CD4-positive, alpha-beta T cell treated with Interleukin-6 at 100 ng/mL for 8 hours (primary cell): ENCODE data around the gene SCAPER.
"Not testable (repeated sequence)": the region's sequence is repeated elsewhere in the genome, so short reads cannot be mapped to it uniquely, and the experiment has no call there.

Experiments used
- DNase-seq: peaks from one replicate; pipeline ENCODE4 v3.0.0-alpha.2; 2020; ENCODE audit warnings: mixed read lengths, low spot score

The SCAPER gene

GRCh38 chr15:76321602-76322001 lies 583.5 kb downstream of the SCAPER start:
- no peak for DNase-seq

GRCh38 chr15:76321171-76321570 lies 584.0 kb downstream of the SCAPER start:
- no peak for DNase-seq

- no peak for DNase-seq
These were observed 585.1 kb downstream of the SCAPER start for GRCh38 chr15:76320012-76320411.

GRCh38 chr15:76313731-76314130 lies 591.4 kb downstream of the SCAPER start:
- no peak for DNase-seq

- not testable (repeated sequence) for DNase-seq
These were observed 592.0 kb downstream of the SCAPER start for GRCh38 chr15:76313175-76313567.

DNA sequence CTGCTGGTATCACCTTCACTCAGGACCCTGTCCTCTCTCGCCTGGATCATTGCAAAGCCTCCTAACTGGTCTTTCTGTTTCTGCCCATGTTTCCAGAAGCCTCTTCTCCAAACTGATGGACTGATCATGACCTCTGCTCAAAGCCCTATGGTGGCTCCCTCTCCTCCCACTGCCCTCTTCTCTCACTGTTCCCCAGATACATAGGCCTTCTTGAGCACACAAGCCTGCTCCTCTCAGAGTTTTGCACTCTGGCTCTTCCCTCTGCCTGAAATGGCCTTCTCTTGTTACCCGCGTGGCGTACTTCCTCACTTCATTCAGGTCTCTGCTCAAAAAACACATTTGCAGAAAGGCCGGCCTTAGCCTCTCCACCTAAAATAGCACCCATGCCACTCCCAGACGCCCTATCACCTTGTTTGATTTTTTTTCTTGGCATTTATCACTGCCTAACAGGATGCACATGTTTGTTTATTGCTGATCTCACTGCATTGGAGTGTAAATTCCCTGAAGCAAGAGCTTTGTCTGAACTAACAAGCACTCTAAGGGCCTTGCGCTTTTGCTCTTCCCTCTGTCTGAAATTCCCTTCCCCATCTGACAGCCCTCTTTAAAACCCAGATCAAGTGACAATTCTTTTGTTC lies 592.5 kb downstream of the SCAPER start:
- DNase-seq, result no peak

DNA sequence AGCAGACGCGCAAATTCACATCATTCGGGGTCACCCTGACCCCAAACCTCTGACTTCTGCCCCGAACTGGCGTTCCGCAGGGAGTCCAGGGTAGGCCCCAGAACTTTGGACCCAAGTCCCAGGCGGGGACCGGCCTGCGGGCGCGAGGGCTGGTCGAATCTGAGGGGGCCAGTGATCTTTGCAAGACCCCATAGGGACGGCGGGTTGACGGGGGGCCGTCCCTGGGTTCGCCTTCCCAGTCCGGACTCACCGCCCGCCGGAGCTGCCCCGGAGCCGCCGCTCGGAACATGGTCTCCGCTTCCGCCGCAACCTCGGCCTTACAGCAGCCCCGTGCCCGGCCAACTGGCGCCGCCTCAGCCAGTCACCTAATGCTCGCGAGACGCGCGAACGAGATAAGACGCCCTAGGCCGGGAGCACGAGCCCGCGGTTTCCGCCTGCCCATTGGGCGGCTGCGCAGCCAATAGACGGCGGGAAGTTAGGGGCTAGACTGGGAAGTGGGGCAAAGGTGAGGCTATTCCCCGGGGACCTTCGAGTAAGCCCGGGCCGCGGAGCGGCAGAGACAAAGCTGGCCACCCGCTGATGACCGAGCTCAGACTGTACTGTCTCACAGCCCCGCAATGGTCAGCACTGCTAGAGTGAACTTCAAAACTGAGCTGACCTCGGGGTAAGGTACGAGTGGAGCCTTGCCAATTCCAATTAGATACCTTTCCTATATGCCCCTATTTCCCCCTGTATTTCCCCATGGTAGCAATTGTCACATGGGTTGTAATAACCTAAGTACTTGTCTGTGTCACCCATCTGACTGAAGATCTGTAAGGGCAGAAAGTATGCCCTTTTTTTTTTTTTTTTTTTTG lies 593.8 kb downstream of the SCAPER start, which contains the start of gene ETFA:
Gene ETFA, minus strand, starts transcription at position 370 of the 854 bp plus-strand sequence. Its CDS starts 81 bp downstream, at position 289.
- DNase-seq, result peak; percentile 88

GRCh38 chr15:76310475-76311099 lies 594.6 kb downstream of the SCAPER start:
- DNase-seq, result no peak

DNA sequence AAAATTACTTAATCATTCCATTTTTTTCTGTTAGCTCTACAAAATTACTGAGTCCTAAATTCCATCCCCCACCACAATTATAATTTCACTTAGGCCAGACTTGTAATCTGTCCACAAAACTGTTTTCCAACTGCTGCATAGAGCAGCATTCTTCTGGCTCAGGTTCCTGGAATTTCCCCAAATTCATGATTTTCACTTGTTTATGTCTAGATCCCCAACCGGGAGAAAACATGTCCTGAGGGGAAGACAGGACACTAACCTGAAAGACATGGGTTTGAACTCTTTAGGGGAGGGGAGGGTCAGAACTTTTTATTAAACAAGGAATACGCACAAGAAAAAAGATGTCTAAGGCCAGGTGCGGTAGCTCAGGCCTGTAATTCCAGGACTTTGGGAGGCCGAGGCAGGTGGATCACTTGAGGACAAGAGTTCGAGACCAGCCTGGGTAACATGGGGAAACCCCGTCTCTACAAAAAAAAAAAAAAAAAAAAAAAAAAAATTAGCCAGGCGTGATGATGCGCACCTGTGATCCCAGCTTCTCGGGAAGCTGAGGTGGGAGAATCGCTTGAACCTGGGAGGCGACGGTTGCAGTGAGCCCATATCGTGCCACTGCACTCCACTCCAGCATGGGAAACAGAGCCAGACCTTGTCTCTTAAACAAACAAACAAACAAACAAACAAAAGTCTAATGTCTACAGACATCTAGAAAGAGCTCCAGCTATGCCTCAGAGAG lies 595.4 kb downstream of the SCAPER start:
- DNase-seq, result no peak

DNA sequence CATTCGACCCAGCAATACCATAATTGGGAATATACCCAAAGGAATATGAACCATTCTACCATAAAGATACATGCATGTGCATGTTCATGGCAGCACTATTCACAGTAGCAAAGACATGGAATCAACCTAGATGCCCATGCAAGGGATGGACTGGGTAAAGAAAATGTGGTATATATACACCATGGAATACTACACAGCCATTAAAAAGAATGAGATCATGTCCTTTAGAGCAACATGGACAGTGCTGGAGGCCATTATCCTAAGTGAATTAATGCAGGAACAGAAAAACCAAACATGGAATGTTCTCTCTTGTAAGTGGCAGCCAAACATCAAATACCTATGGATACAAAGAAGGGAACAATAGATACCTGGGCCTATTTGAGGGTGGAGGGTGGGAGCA lies 601.2 kb downstream of the SCAPER start:
- no peak for DNase-seq

DNA sequence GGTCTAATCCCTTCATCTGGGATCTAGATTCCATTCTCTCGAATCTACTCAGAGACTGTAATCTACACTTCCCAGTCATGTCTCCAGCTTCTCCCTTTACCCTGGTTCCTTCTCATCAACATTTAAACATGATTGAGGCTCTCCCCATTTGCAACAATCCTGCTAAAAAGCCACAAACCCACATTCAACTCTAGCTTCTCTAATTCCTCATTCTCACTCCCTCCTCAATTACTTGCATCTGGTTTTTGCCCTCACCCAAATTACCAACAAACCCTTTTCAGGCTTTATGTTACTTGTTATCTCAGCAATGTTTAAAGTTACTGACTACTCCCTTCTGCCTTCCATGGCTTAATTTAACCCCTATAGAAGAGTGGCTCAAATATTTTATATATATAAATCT lies 605.4 kb downstream of the SCAPER start:
- no peak for DNase-seq

DNA sequence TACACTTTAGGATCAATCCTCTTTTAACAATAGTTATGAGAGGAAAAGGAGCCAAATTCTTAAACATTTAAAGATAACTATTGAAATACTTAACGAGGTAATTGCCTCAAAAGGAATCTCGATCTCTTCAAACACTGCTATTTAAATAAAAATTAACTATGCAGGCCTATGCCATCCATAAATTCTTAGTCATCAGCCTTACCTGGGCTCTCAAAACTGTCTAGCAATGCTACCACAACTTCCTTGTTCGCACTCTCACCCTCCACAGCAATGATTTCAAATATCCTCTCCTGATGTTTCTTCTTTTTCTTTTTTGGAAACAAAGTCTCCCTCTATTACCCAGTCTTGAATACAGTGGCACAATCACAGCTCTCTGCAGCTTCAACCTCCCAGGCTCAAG lies 606.2 kb downstream of the SCAPER start:
- no peak for DNase-seq

GRCh38 chr15:76297951-76298350 lies 607.2 kb downstream of the SCAPER start:
- not testable (repeated sequence) for DNase-seq
